ENCODE results near the gene CABCOCO1.

The CABCOCO1 gene

GRCh38 chr10:61759751-61760150 lies 97.0 kb downstream of the CABCOCO1 start:
- Histone ChIP-seq H3K27me3 (ENCODE audit: insufficient read depth, low read length) (no peaks in the 10 kb centered on the region), H3K9ac (ENCODE audit: low read depth, low read length) (no peak overlapping the region), H3K4me3 (ENCODE audit: low read length) (no peak overlapping the region), H3K4me1 (ENCODE audit: insufficient read depth, low read length) (peaks cover 14% of the 10 kb centered on the region; the same call in 1 of the 2 replicates), H3K27ac (ENCODE audit: low read length) (no peak overlapping the region), H3K36me3 (ENCODE audit: insufficient read depth, low read depth, low read length) (no peaks in the 10 kb centered on the region), H3K9me3 (ENCODE audit: insufficient read depth, low read depth, low read length) (no peaks in the 10 kb centered on the region)

DNA sequence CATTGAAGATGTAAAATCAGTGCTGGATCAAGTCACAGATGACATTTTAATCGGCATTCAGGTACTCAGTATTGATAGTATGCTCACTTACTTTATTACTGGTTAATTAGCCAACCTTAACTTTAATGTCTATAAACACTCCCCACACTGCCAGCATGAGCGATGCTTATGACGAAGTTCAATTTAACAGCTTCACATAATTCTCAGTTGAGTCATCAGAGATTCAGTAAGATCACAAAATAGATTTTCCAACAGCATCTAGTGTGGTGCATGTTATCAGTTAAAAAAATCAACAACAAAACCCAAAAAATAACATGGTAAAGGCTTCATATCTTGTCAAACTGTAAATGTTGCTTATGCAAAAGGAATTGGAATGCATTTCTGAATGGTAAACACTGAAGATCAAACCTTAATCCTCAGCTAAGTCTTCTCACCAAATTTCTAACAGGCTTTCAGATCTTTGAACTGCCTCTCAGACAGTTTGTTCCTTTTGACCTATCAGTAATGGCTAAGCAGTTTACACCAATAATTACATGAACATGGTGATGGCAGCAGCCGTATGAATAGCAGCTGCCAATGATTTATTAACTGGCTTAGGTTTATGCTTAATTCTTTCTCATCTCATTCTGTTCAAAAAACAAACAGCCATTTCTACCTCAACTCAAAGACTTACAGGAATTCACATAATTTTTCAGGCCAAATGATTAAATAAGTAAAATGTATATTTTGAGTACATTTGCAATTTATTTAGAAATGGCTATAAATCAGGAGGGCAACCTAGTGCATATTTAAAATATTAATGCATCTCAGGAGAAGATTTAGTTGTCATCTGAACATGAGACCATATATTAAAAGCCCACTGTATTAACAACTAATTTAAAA lies 98.5 kb downstream of the CABCOCO1 start:
- Histone ChIP-seq H3K27ac (ENCODE audit: low read length) (no peak overlapping the region), H3K4me1 (ENCODE audit: insufficient read depth, low read length) (peaks cover 8% of the 10 kb centered on the region; the same call in 1 of the 2 replicates), H3K27me3 (ENCODE audit: insufficient read depth, low read length) (no peaks in the 10 kb centered on the region), H3K9me3 (ENCODE audit: insufficient read depth, low read depth, low read length) (no peaks in the 10 kb centered on the region), H3K36me3 (ENCODE audit: insufficient read depth, low read depth, low read length) (no peaks in the 10 kb centered on the region), H3K4me3 (ENCODE audit: low read length) (no peak overlapping the region), H3K9ac (ENCODE audit: low read depth, low read length) (no peak overlapping the region)

- H3K4me1 ChIP-seq (ENCODE audit: insufficient read depth, low read length) = peaks cover 14% of the 10 kb centered on the region; the same call in 1 of the 2 replicates
Measured at GRCh38 chr10:61761825-61762217, 99.1 kb downstream of the CABCOCO1 start.

GRCh38 chr10:61763778-61764177 lies 101.0 kb downstream of the CABCOCO1 start:
- Histone ChIP-seq H3K4me1 (ENCODE audit: insufficient read depth, low read length) (peaks cover 18% of the 10 kb centered on the region; the same call in 1 of the 2 replicates), H3K36me3 (ENCODE audit: insufficient read depth, low read depth, low read length) (no peaks in the 10 kb centered on the region), H3K27me3 (ENCODE audit: insufficient read depth, low read length) (no peaks in the 10 kb centered on the region), H3K4me3 (ENCODE audit: low read length) (no peak overlapping the region), H3K9ac (ENCODE audit: low read depth, low read length) (no peak overlapping the region), H3K9me3 (ENCODE audit: insufficient read depth, low read depth, low read length) (no peaks in the 10 kb centered on the region), H3K27ac (ENCODE audit: low read length) (no peak overlapping the region)

More at GRCh38 chr10:61761825-61762217, 99.1 kb downstream of the CABCOCO1 start:
- Histone ChIP-seq H3K36me3 (ENCODE audit: insufficient read depth, low read depth, low read length) (no peaks in the 10 kb centered on the region), H3K4me3 (ENCODE audit: low read length) (no peak overlapping the region), H3K9me3 (ENCODE audit: insufficient read depth, low read depth, low read length) (no peaks in the 10 kb centered on the region), H3K9ac (ENCODE audit: low read depth, low read length) (no peak overlapping the region), H3K27me3 (ENCODE audit: insufficient read depth, low read length) (no peaks in the 10 kb centered on the region), H3K27ac (ENCODE audit: low read length) (no peak overlapping the region)

GRCh38 chr10:61764486-61764885 lies 101.8 kb downstream of the CABCOCO1 start:
- Histone ChIP-seq H3K4me1 (ENCODE audit: insufficient read depth, low read length) (peaks cover 18% of the 10 kb centered on the region; the same call in 1 of the 2 replicates), H3K36me3 (ENCODE audit: insufficient read depth, low read depth, low read length) (no peaks in the 10 kb centered on the region), H3K27me3 (ENCODE audit: insufficient read depth, low read length) (no peaks in the 10 kb centered on the region), H3K9me3 (ENCODE audit: insufficient read depth, low read depth, low read length) (no peaks in the 10 kb centered on the region), H3K27ac (ENCODE audit: low read length) (no peak overlapping the region), H3K9ac (ENCODE audit: low read depth, low read length) (no peak overlapping the region), H3K4me3 (ENCODE audit: low read length) (no peak overlapping the region)

- Histone ChIP-seq H3K9me3 (ENCODE audit: insufficient read depth, low read depth, low read length) (no peaks in the 10 kb centered on the region), H3K9ac (ENCODE audit: low read depth, low read length) (no peak overlapping the region), H3K36me3 (ENCODE audit: insufficient read depth, low read depth, low read length) (no peaks in the 10 kb centered on the region), H3K4me1 (ENCODE audit: insufficient read depth, low read length) (peaks cover 18% of the 10 kb centered on the region; the same call in 1 of the 2 replicates), H3K27ac (ENCODE audit: low read length) (no peak overlapping the region), H3K27me3 (ENCODE audit: insufficient read depth, low read length) (no peaks in the 10 kb centered on the region), H3K4me3 (ENCODE audit: low read length) (no peak overlapping the region)
Measured at GRCh38 chr10:61765176-61766087, 102.7 kb downstream of the CABCOCO1 start.

DNA sequence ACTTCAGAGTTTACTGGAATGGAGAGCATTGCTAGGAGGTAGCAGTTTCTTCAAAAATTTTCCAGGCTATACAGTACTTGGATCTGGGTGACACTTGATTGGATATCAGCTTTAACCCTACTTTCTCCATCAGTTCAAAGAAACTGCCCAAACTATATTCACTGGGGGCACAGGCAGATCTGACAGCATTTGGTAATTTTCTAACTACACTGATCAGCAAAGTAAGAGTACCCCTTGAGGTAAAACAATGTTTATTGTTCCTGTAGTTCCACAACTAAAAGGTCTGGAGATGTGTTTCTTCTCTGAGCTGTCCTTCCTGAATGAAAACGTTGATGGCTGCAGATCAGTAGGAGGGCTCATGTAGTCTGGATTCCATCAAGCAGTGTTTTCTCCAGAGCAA lies 104.2 kb downstream of the CABCOCO1 start:
- Histone ChIP-seq H3K4me3 (ENCODE audit: low read length) (no peak overlapping the region), H3K4me1 (ENCODE audit: insufficient read depth, low read length) (peaks cover 18% of the 10 kb centered on the region; the same call in 1 of the 2 replicates), H3K27ac (ENCODE audit: low read length) (no peak overlapping the region), H3K9ac (ENCODE audit: low read depth, low read length) (no peak overlapping the region), H3K27me3 (ENCODE audit: insufficient read depth, low read length) (no peaks in the 10 kb centered on the region), H3K36me3 (ENCODE audit: insufficient read depth, low read depth, low read length) (no peaks in the 10 kb centered on the region), H3K9me3 (ENCODE audit: insufficient read depth, low read depth, low read length) (no peaks in the 10 kb centered on the region)

DNA sequence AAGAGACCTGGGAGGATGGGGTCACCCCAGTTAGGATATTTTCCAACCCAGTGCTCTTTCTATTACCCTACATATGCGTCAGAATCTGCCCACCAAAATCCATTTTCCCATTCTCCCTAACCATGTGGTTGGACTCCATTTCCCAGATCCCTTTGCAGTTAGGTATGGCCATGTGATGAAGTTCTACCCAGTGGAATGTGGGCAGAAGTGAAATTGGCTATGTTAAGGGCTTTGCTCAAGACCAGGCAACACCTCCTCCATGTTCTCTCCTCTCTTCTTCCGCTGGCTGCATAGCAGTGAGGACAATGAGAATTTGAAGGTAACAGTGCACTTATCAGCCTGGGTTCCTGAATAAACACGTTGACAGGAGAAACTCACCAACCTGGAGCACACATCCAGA lies 111.3 kb downstream of the CABCOCO1 start:
- Histone ChIP-seq H3K9me3 (ENCODE audit: insufficient read depth, low read depth, low read length) (no peaks in the 10 kb centered on the region), H3K4me1 (ENCODE audit: insufficient read depth, low read length) (0 out of 2 replicates have a peak, but pooled peaks cover 1% of the 10 kb centered on the region), H3K36me3 (ENCODE audit: insufficient read depth, low read depth, low read length) (no peaks in the 10 kb centered on the region), H3K9ac (ENCODE audit: low read depth, low read length) (no peak overlapping the region), H3K27ac (ENCODE audit: low read length) (no peak overlapping the region), H3K4me3 (ENCODE audit: low read length) (no peak overlapping the region), H3K27me3 (ENCODE audit: insufficient read depth, low read length) (no peaks in the 10 kb centered on the region)

- no peaks in the 10 kb centered on the region for H3K36me3 ChIP-seq (ENCODE audit: insufficient read depth, low read depth, low read length)
Measured at GRCh38 chr10:61775111-61775510, 112.4 kb downstream of the CABCOCO1 start.

GRCh38 chr10:61776615-61777266 lies 114.0 kb downstream of the CABCOCO1 start:
- Histone ChIP-seq H3K9ac (ENCODE audit: low read depth, low read length) (no peak overlapping the region), H3K9me3 (ENCODE audit: insufficient read depth, low read depth, low read length) (no peaks in the 10 kb centered on the region), H3K36me3 (ENCODE audit: insufficient read depth, low read depth, low read length) (no peaks in the 10 kb centered on the region), H3K27ac (ENCODE audit: low read length) (no peak overlapping the region), H3K4me3 (ENCODE audit: low read length) (no peak overlapping the region), H3K27me3 (ENCODE audit: insufficient read depth, low read length) (no peaks in the 10 kb centered on the region), H3K4me1 (ENCODE audit: insufficient read depth, low read length) (0 out of 2 replicates have a peak, but pooled peaks cover 3% of the 10 kb centered on the region)

More at GRCh38 chr10:61775111-61775510, 112.4 kb downstream of the CABCOCO1 start:
- Histone ChIP-seq H3K9ac (ENCODE audit: low read depth, low read length) (no peak overlapping the region), H3K4me3 (ENCODE audit: low read length) (no peak overlapping the region), H3K9me3 (ENCODE audit: insufficient read depth, low read depth, low read length) (no peaks in the 10 kb centered on the region), H3K27me3 (ENCODE audit: insufficient read depth, low read length) (no peaks in the 10 kb centered on the region), H3K4me1 (ENCODE audit: insufficient read depth, low read length) (0 out of 2 replicates have a peak, but pooled peaks cover 3% of the 10 kb centered on the region), H3K27ac (ENCODE audit: low read length) (no peak overlapping the region)

DNA sequence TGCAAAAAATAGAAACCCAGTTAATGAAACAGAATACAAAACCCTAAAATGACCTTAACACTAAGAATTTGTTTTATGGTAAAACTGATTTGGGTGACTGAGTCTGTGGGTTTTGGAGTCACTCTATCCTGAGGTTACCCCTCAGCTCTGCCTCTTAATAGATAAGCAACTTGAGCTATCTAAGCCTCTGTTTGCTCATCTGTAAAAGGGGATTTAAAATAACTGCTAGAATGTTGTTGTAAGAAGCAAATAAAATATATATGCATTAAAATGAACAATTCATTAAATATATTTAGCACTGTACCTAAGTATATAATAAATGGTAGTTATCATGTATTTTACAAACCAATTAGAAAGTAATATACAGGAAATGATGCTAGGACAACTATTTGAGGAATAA lies 115.4 kb downstream of the CABCOCO1 start:
- H3K9me3 ChIP-seq (ENCODE audit: insufficient read depth, low read depth, low read length) = no peaks in the 10 kb centered on the region
- no peak overlapping the region for H3K27ac ChIP-seq (ENCODE audit: low read length)
- H3K4me1 ChIP-seq (ENCODE audit: insufficient read depth, low read length) = 0 out of 2 replicates have a peak, but pooled peaks cover 3% of the 10 kb centered on the region

More for the DNA sequence above, 115.4 kb downstream of the CABCOCO1 start:
- no peak overlapping the region for H3K9ac ChIP-seq (ENCODE audit: low read depth, low read length)
- H3K36me3 ChIP-seq (ENCODE audit: insufficient read depth, low read depth, low read length) = no peaks in the 10 kb centered on the region
- no peak overlapping the region for H3K4me3 ChIP-seq (ENCODE audit: low read length)
- no peaks in the 10 kb centered on the region for H3K27me3 ChIP-seq (ENCODE audit: insufficient read depth, low read length)
